Vagina (tissue), 2 donors: ENCODE measurements around the gene TRIM44. TPM values are rescaled to one million over a fixed set of nuclear protein-coding genes. Genes with fewer than 3 reads are reported as not detected.

Experiments used
- DNase-seq, 2 donors: peaks; one replicate each; pipeline ENCODE4 v3.0.0-alpha.2; 2017; ENCODE audit errors: extremely low spot score in 2 of 2
- H3K27ac ChIP-seq: fragments of 200-600 bp; sonication (generic); one replicate; pipeline ENCODE4 v1.5.1; 2019
- H3K27me3 ChIP-seq: fragments of 200-600 bp; sonication (generic); one replicate; pipeline ENCODE4 v1.5.1; 2019
- H3K36me3 ChIP-seq, 2 donors: fragments of 200-600 bp; sonication (generic); one replicate each; pipeline ENCODE4 v1.5.1; 2017 to 2019
- H3K4me1 ChIP-seq: fragments of 200-600 bp; sonication (generic); one replicate; pipeline ENCODE4 v1.5.1; 2019
- H3K4me3 ChIP-seq, 2 donors: fragments of 200-600 bp; sonication (generic); 1 replicate in 1 of 2; 2 replicates in 1 of 2; pipeline ENCODE4 v1.5.1; 2016 to 2019
- H3K9me3 ChIP-seq: fragments of 200-600 bp; sonication (generic); one replicate; pipeline ENCODE4 v1.5.1; 2019
- CTCF ChIP-seq, 3 experiments: fragments of 450-650 bp in 2 of 3; fragments of 200-600 bp in 1 of 3; sonication (generic) in 1 of 3; IDR thresholded peaks; one replicate each; pipeline ENCODE4 v1.5.1; 2017 to 2019; ENCODE audit warnings: antibody characterized with exemption in 3 of 3, mild to moderate bottlenecking in 2 of 3, moderate library complexity in 2 of 3
- POLR2A ChIP-seq, 2 donors: fragments of 450-650 bp; IDR thresholded peaks; one replicate each; pipeline ENCODE4 v1.6.1; 2017; ENCODE audit warnings: antibody characterized with exemption in 2 of 2, mild to moderate bottlenecking in 2 of 2, moderate library complexity in 2 of 2
- POLR2AphosphoS5 ChIP-seq, 2 donors: sonication (generic); formaldehyde crosslinking; IDR thresholded peaks; one replicate each; pipeline ENCODE4 v1.9.0; 2017; ENCODE audit warnings: antibody characterized with exemption in 2 of 2, mild to moderate bottlenecking in 2 of 2, low read depth in 1 of 2; ENCODE audit not compliant: insufficient read depth in 1 of 2
- intact Hi-C: fragments of 100-400 bp; cut with DNase I; formaldehyde crosslinking; loops from one replicate; pipeline ENCODE4 v1.15.1; 2023
- total RNA-seq: library from RNA; depleted of rRNA; stranded (reverse); fragments of >200 nt; gene quantifications from one replicate; pipeline ENCODE4 v1.2.3, GENCODE V29; 2016

The TRIM44 gene
- total RNA-seq, 1 donor from 2014 or later: 27.7 TPM

DNA sequence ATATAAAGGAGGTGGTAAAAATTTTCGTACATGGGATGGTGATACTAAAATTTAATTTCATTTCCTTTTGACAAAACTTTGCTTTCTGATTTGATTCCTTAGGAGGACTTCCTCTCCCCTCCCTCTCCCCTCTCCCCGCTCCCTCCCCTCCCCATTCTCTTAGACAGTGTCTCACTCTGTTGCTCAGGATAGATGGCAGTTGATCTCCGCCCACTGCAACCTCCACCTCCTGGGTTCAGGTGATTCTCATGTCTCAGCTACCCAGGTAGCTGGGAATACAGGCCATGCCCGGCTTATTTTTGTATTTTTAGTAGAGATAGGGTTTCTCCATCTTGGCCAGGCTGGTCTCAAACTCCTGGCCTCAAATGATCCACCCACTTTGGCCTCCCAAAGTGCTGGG, 15.9 kb downstream of the TRIM44 start:
- Histone ChIP-seq H3K27ac (no peak overlapping the region), H3K27me3 (no peaks in the 10 kb centered on the region), H3K4me1 (peaks cover 37% of the 10 kb centered on the region), H3K9me3 (no peaks in the 10 kb centered on the region), H3K4me3 (no peak overlapping the region), H3K36me3 (no peaks in the 10 kb centered on the region)
- intact Hi-C loops: no loop called here
- TF ChIP-seq POLR2A (IDR thresholded peaks at IDR 0.05): no peak
- TF ChIP-seq POLR2AphosphoS5 (IDR thresholded peaks at IDR 0.05; ENCODE audit: insufficient read depth in 1 of 2, low read depth in 1 of 2): no peak
- no peak for DNase-seq

DNA sequence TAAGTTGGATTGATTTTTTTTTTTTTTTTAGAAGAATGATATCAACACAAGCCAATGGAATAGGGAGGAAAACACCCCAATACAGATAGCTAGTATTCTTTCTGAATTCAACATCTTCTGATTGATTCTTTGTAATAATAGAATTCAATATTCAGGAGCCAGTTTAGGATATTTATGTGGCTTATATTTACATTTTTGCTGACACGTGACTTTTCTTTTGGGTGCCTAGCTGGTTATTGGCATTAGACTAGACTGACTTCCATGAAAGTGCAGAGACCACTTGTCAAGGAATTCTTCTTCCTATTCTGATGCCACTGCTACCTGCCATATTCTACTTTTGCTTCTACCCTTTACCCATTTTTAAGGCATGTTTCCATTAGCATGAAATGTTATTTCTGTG, 16.4 kb downstream of the TRIM44 start:
- Histone ChIP-seq H3K4me1 (peaks cover 37% of the 10 kb centered on the region), H3K27ac (no peak overlapping the region), H3K27me3 (no peaks in the 10 kb centered on the region), H3K4me3 (no peak overlapping the region), H3K36me3 (no peaks in the 10 kb centered on the region), H3K9me3 (no peaks in the 10 kb centered on the region)
- no peak for TF ChIP-seq POLR2A (IDR thresholded peaks at IDR 0.05)
- no peak for TF ChIP-seq CTCF (IDR thresholded peaks at IDR 0.05)
- TF ChIP-seq POLR2AphosphoS5 (IDR thresholded peaks at IDR 0.05; ENCODE audit: insufficient read depth in 1 of 2, low read depth in 1 of 2): no peak
- intact Hi-C loops: no loop called here
- DNase-seq: no peak

DNA sequence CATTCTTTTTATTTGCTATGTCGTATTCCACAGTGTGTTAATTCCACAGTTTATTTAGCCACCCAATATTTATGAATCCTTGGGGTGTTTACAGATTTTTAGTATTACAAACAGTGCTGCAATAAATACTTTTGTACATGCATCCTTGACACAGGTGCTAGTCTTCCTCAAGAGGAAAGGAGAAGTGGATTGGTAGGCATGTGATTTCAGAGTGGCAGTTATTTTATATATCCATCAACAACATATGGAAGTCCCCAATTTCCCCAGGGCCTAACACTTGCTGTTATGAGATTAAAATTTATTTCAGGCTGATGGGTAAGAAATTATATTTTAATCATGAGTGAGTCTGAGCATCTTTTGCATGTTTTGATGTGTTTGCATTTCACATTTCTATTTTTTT, 17.9 kb downstream of the TRIM44 start:
- Histone ChIP-seq H3K4me1 (peaks cover 34% of the 10 kb centered on the region), H3K4me3 (no peak overlapping the region), H3K9me3 (no peaks in the 10 kb centered on the region), H3K27ac (no peak overlapping the region), H3K27me3 (no peaks in the 10 kb centered on the region), H3K36me3 (peaks cover 0 to under 1% of the 10 kb centered on the region in 2 donors)
- TF ChIP-seq POLR2AphosphoS5 (IDR thresholded peaks at IDR 0.05; ENCODE audit: insufficient read depth in 1 of 2, low read depth in 1 of 2) (no peak), POLR2A (IDR thresholded peaks at IDR 0.05) (no peak), CTCF (IDR thresholded peaks at IDR 0.05) (no peak)
- DNase-seq: no peak
- intact Hi-C loops: no loop called here

DNA sequence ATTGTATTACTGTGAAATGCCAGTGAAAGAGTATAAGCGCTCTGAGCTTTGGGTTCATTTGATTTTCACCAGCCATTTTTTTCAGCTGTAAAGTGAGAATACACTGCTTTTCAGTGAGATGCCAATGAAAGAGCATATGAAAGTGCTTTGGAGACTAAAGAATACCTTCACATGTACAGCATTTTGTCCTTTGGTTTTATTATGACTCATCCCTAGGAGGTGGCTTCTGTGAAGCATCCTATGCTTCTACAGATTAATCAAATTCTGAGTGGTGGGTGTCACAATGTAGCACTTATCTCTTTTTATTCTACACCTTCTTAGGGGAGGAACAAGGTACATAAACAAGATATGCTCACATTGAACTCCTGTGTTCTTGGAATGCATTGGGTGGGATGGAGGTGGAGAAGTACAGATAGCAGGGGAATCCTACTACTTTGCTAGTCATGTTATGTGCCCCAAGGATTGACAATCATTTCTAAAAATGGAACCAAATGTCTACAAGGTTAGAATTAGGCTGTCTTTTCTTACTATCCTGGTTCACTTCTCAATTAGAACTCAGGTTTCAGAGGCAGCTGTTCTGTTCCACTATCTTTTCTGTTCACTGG, 18.7 kb downstream of the TRIM44 start:
- TF ChIP-seq POLR2AphosphoS5 (IDR thresholded peaks at IDR 0.05; ENCODE audit: insufficient read depth in 1 of 2, low read depth in 1 of 2) (no peak), POLR2A (IDR thresholded peaks at IDR 0.05) (no peak), CTCF (IDR thresholded peaks at IDR 0.05) (no peak)
- DNase-seq: no peak
- no peaks in the 10 kb centered on the region for H3K9me3 ChIP-seq
- no peak overlapping the region for H3K27ac ChIP-seq
- H3K36me3 ChIP-seq: peaks cover 0 to 7% of the 10 kb centered on the region in 2 donors
- intact Hi-C loops: no loop called here
- no peaks in the 10 kb centered on the region for H3K27me3 ChIP-seq
- H3K4me1 ChIP-seq: peaks cover 27% of the 10 kb centered on the region
- no peak overlapping the region for H3K4me3 ChIP-seq

DNA sequence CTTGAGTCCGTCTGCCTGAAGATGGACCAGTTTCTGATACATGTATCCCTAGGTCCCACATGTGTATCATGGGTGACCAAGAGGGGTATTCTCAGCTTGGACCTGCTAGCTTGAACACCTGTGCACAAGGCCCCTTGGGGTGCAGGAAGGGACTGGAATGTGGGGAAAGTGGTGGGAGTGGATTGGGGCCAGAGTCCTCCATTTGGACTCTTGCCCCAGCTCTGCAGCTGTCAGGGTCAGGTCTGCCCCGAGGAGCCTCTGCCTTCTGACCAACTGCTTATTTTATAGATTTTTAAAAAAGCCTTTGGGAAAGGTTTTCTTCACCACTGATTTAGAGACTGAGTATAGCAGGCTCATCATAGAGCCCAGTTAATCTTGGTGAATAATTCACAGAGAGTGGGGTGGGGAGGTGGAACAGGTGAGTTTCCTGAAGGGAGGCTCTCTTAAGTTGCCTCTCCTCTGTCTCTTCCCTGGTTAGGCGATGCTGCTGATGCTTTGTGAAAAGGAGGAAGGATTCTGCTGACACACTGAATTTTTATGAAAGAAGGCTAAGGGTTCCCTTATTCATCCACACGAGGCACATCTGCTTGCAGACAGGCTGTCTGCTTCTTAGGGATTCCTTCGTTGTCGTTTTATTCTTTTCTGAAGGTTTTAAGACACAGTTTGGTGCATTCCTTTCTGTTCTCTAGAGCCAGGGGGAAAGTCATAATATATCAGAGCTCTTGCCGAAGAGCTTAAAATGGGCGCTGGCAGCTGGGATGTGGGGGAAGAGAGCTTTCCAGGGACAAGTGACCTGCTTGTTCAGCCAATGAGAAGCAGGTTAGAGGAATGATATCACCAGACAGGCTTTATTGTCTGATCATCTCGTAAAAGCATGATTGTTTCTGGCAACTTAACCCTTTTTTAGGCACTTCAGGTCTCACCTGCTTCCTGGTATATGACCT, 19.9 kb downstream of the TRIM44 start:
- Histone ChIP-seq H3K27me3 (no peaks in the 10 kb centered on the region), H3K36me3 (peaks cover 0 to 18% of the 10 kb centered on the region in 2 donors), H3K4me3 (no peak overlapping the region), H3K9me3 (no peaks in the 10 kb centered on the region), H3K27ac (peak overlapping the region; percentile 0), H3K4me1 (peaks cover 18% of the 10 kb centered on the region)
- intact Hi-C loops: no loop called here
- DNase-seq: no peak
- no peak for TF ChIP-seq CTCF (IDR thresholded peaks at IDR 0.05)
- no peak for TF ChIP-seq POLR2A (IDR thresholded peaks at IDR 0.05)
- TF ChIP-seq POLR2AphosphoS5 (IDR thresholded peaks at IDR 0.05; ENCODE audit: insufficient read depth in 1 of 2, low read depth in 1 of 2): no peak
